ENCODE measurements around the gene MBLAC1. TPM values are rescaled to one million over a fixed set of nuclear protein-coding genes. Genes with fewer than 3 reads are reported as not detected.

MBLAC1 gene
- total and polyA plus RNA-seq, 9 of the 15 experiments (the other 6 are each of a cell fraction or from before 2014, with no cell fraction given): 0.03 to 3.1 (median 0.52) TPM

- TF ChIP-seq ZHX1 (conservative IDR thresholded peaks at IDR 0.05; ENCODE audit: low read length) (0 out of 2 replicates have a peak, but pooled peaks have one; percentile 74), NELFE (IDR thresholded peaks at IDR 0.05; ENCODE audit: insufficient read depth, insufficient read length) (no peak), CC2D1A (IDR thresholded peaks at IDR 0.05) (peak; percentile 83), ZNF124 (CRISPR knock-in tag; IDR thresholded peaks at IDR 0.05) (no peak), CTCF (IDR thresholded peaks at IDR 0.05 in 2 of 3, conservative IDR thresholded peaks at IDR 0.05 in 1 of 3; ENCODE audit: insufficient read depth in 2 of 3, low read depth in 1 of 3, low read length in 3 of 3) (peak in 1 of 3 experiments; percentile 6; a peak in 1 of 6 replicates), ID3 (CRISPR knock-in tag; IDR thresholded peaks at IDR 0.05) (no peak), ID3 (tag; IDR thresholded peaks at IDR 0.05) (0 out of 2 replicates have a peak, but pooled peaks have one; percentile 6), MCM7 (IDR thresholded peaks at IDR 0.05) (peak in 1 of 2 experiments; percentile 80; a peak in 1 of 4 replicates), IRF2 (CRISPR knock-in tag; IDR thresholded peaks at IDR 0.05) (no peak), RAD21 (CRISPR knock-in tag; conservative IDR thresholded peaks at IDR 0.05 in 1 of 2, IDR thresholded peaks at IDR 0.05 in 1 of 2) (peak in 1 of 2 experiments; percentile 19; a peak in 1 of 4 replicates), SREBF1 (IDR thresholded peaks at IDR 0.05; ENCODE audit: borderline replicate concordance, low read depth, low read length) (no peak), PCBP2 (IDR thresholded peaks at IDR 0.05; ENCODE audit: low read depth, low read length, poor library complexity, severe bottlenecking) (no peak), SIN3A (IDR thresholded peaks at IDR 0.05; ENCODE audit: borderline replicate concordance in 2 of 2, control insufficient read depth in 1 of 2, low read depth in 2 of 2, low read length in 2 of 2) (no peak), MEF2A (IDR thresholded peaks at IDR 0.05; ENCODE audit: control insufficient read depth, low read depth, low read length) (no peak), ETV5 (CRISPR knock-in tag; IDR thresholded peaks at IDR 0.05; ENCODE audit: low read depth) (no peak), LARP7 (IDR thresholded peaks at IDR 0.05) (peak; percentile 99), EP400 (IDR thresholded peaks at IDR 0.05) (peak; percentile 65), CUX1 (CRISPR knock-in tag; IDR thresholded peaks at IDR 0.05) (no peak)
These were observed 41.2 kb downstream of the MBLAC1 start (continued) for GRCh38 chr7:100167912-100168323.
